IMR-90 (cell line): ENCODE data around the gene SGMS1. TPM values are rescaled to one million over a fixed set of nuclear protein-coding genes. Genes with fewer than 3 reads are reported as not detected.

Experiments
- ATAC-seq: fragments of 200-7000 bp; cut with Tn5 transposase; 2 replicates; pipeline ENCODE4 v1.9.1; 2020; ENCODE audit warnings: low read depth, mild to moderate bottlenecking, moderate library complexity
- BruUV-seq: library from RNA; stranded (reverse); fragments of 400-500 nt; replicated peaks from 2 replicates; lab custom pipeline; 2021; lab: Mats Ljungman, UMichigan
- CTCF ChIA-PET: fragments of 300-600 bp; formaldehyde crosslinking; extraction: SDS; loops from one replicate; lab custom pipeline; 2021; ENCODE audit warnings: antibody characterized with exemption; lab: Yijun Ruan, JAX
- POLR2A ChIA-PET: fragments of 300-600 bp; sonication (Branson Sonifier 250); formaldehyde crosslinking; loops from one replicate; lab custom pipeline; 2022; ENCODE audit warnings: antibody characterized with exemption; ENCODE audit not compliant: unreplicated experiment; lab: Charles Lee
- DNase-seq: peaks from one replicate; pipeline ENCODE4 v3.0.0; 2013
- H2AFZ ChIP-seq: replicated peaks from 2 replicates; pipeline ENCODE3; 2013; ENCODE audit warnings: low read length, mild to moderate bottlenecking; ENCODE audit not compliant: poor library complexity
- H2AK5ac ChIP-seq: 2 replicates; pipeline ENCODE4 v1.6.1; 2013; ENCODE audit warnings: low read depth, low read length, inconsistent platforms
- H2AK9ac ChIP-seq: replicated peaks from 2 replicates; pipeline ENCODE3; 2013; ENCODE audit warnings: mild to moderate bottlenecking, low read depth, low read length, moderate library complexity; ENCODE audit not compliant: poor library complexity
- H2BK120ac ChIP-seq: 2 replicates; pipeline ENCODE4 v1.6.1; 2013; ENCODE audit warnings: low read depth, low read length, inconsistent platforms
- H2BK15ac ChIP-seq: 3 replicates; pipeline ENCODE4 v1.6.1; 2013; ENCODE audit warnings: low read depth, low read length, inconsistent platforms
- H2BK20ac ChIP-seq: 2 replicates; pipeline ENCODE4 v1.6.1; 2013; ENCODE audit warnings: low read depth, mild to moderate bottlenecking, inconsistent platforms, low read length, moderate library complexity
- H2BK5ac ChIP-seq: 2 replicates; pipeline ENCODE4 v1.6.1; 2013; ENCODE audit warnings: mild to moderate bottlenecking, low read depth, low read length, inconsistent platforms; ENCODE audit not compliant: poor library complexity, severe bottlenecking
- H3K14ac ChIP-seq: replicated peaks from 2 replicates; pipeline ENCODE4 v1.6.1; 2013; ENCODE audit warnings: low read depth, low read length, inconsistent platforms
- H3K18ac ChIP-seq: 2 replicates; pipeline ENCODE4 v1.6.1; 2013; ENCODE audit warnings: low read depth, low read length, control low read depth
- H3K23ac ChIP-seq: 2 replicates; pipeline ENCODE4 v1.6.1; 2013; ENCODE audit warnings: low read depth, low read length, inconsistent platforms
- H3K27ac ChIP-seq: 2 replicates; pipeline ENCODE4 v1.5.1; 2013; ENCODE audit warnings: mild to moderate bottlenecking, control low read depth, low read length; ENCODE audit not compliant: insufficient read depth
- H3K27me3 ChIP-seq: 2 replicates; pipeline ENCODE4 v1.6.1; 2013; ENCODE audit warnings: low read length; ENCODE audit not compliant: control insufficient read depth, insufficient read depth
- H3K36me3 ChIP-seq: 2 replicates; pipeline ENCODE4 v1.6.1; 2013; ENCODE audit warnings: low read length, mixed read lengths; ENCODE audit not compliant: control insufficient read depth, insufficient read depth
- H3K4ac ChIP-seq: 2 replicates; pipeline ENCODE4 v1.6.1; 2013; ENCODE audit warnings: low read depth, low read length, inconsistent platforms
- H3K4me1 ChIP-seq: 2 replicates; pipeline ENCODE4 v1.6.1; 2013; ENCODE audit warnings: low read length, mixed read lengths; ENCODE audit not compliant: control insufficient read depth, insufficient read depth
- H3K4me2 ChIP-seq: 2 replicates; pipeline ENCODE4 v1.6.1; 2013; ENCODE audit warnings: low read depth, mild to moderate bottlenecking, control low read depth, low read length, moderate library complexity
- H3K4me3 ChIP-seq: 2 replicates; pipeline ENCODE4 v1.5.1; 2013; ENCODE audit warnings: low read depth, mild to moderate bottlenecking, control low read depth, low read length, moderate library complexity; ENCODE audit not compliant: insufficient read depth
- H3K56ac ChIP-seq: 2 replicates; pipeline ENCODE4 v1.6.1; 2013; ENCODE audit warnings: low read length, inconsistent platforms; ENCODE audit not compliant: insufficient read depth; ENCODE audit errors: extremely low read depth
- H3K79me1 ChIP-seq, 2 experiments: 2 replicates each; pipeline ENCODE4 v1.6.1; 2013; ENCODE audit warnings: low read length in 2 of 2, inconsistent platforms in 1 of 2, low read depth in 1 of 2
- H3K9ac ChIP-seq: 2 replicates; pipeline ENCODE4 v1.6.1; 2013; ENCODE audit warnings: low read depth, low read length, control low read depth
- H3K9me1 ChIP-seq: 2 replicates; pipeline ENCODE4 v1.6.1; 2013; ENCODE audit warnings: low read length, inconsistent platforms; ENCODE audit not compliant: insufficient read depth
- H3K9me3 ChIP-seq: 2 replicates; pipeline ENCODE4 v1.6.1; 2013; ENCODE audit warnings: low read length; ENCODE audit not compliant: control insufficient read depth, insufficient read depth
- H4K20me1 ChIP-seq: 2 replicates; pipeline ENCODE4 v1.6.1; 2013; ENCODE audit warnings: low read length, inconsistent platforms; ENCODE audit not compliant: insufficient read depth
- H4K5ac ChIP-seq: 2 replicates; pipeline ENCODE4 v1.6.1; 2013; ENCODE audit warnings: mild to moderate bottlenecking, low read depth, low read length, control low read depth
- H4K8ac ChIP-seq, 2 experiments: 2 replicates each; pipeline ENCODE4 v1.6.1; 2013; ENCODE audit warnings: low read depth in 2 of 2, low read length in 2 of 2, control low read depth in 1 of 2, inconsistent platforms in 1 of 2
- H4K91ac ChIP-seq: 2 replicates; pipeline ENCODE4 v1.6.1; 2013; ENCODE audit warnings: low read depth, low read length, inconsistent platforms; ENCODE audit not compliant: insufficient read depth
- CHD1 ChIP-seq: IDR thresholded peaks from 2 replicates; pipeline ENCODE4 v1.6.1; 2012; ENCODE audit warnings: low read depth, low read length, improper control_type of control experiment
- FOS ChIP-seq: fragments of 150-350 bp; IDR thresholded peaks from 2 replicates; pipeline ENCODE4 v1.6.1; 2016; ENCODE audit warnings: low read depth, low read length
- MXI1 ChIP-seq: IDR thresholded peaks from 2 replicates; pipeline ENCODE4 v1.6.1; 2012; ENCODE audit warnings: low read depth, mild to moderate bottlenecking, low read length, moderate library complexity, borderline replicate concordance
- POLR2A ChIP-seq: IDR thresholded peaks from 2 replicates; pipeline ENCODE4 v1.6.1; 2012; ENCODE audit warnings: mild to moderate bottlenecking, low read depth, low read length
- RFX5 ChIP-seq: IDR thresholded peaks from 2 replicates; pipeline ENCODE4 v1.8.0; 2012; ENCODE audit warnings: low read depth, mild to moderate bottlenecking, low read length, moderate library complexity
- USF2 ChIP-seq: fragments of 150-350 bp; IDR thresholded peaks from 2 replicates; pipeline ENCODE4 v1.6.1; 2017; ENCODE audit warnings: mild to moderate bottlenecking, antibody characterized with exemption, low read length, low read depth
- WGBS, 2 experiments: methylation state at CpG; one replicate each; pipeline versions ENCODE4 v1.1.5 to v1.1.7; 2013; ENCODE audit warnings: missing lambda C conversion rate in 2 of 2; ENCODE audit not compliant: insufficient read length in 1 of 2; ENCODE audit errors: extremely low coverage in 2 of 2; 5-methylcytosine and 5-hydroxymethylcytosine counted together
- dilution Hi-C: fragments of 300-500 bp; cut with HindIII; formaldehyde crosslinking; loops from one replicate; pipeline ENCODE4 v1.14.3; 2018; ENCODE audit warnings: low sequenced_read_pairs; ENCODE audit not compliant: unreplicated experiment
- in situ Hi-C: fragments of 300-500 bp; cut with MboI; formaldehyde crosslinking; loops from 3 replicates; pipeline ENCODE4 v1.14.3; 2019; ENCODE audit warnings: low sequenced_read_pairs, inconsistent platforms, mixed read lengths
- intact Hi-C: fragments of 100-400 bp; cut with micrococcal nuclease; formaldehyde crosslinking; loops from 2 replicates; pipeline ENCODE4 v1.10.0; 2022
- polyA plus RNA-seq, 3 experiments: library from polyadenylated mRNA; depleted of rRNA; stranded (reverse); fragments of >200 nt; gene quantifications; 2 replicates each; pipeline ENCODE4 v1.2.3, GENCODE V29; 2012; ENCODE audit warnings: low replicate concordance in 1 of 3
- total RNA-seq: library from RNA; depleted of rRNA; stranded (reverse); fragments of >200 nt; gene quantifications from 2 replicates; pipeline ENCODE4 v1.2.3, GENCODE V29; 2012
- TF ChIP-seq, protein P1 (sequence below): conservative IDR thresholded peaks from 2 replicates; pipeline ENCODE4 v1.5.1; 2012; ENCODE audit warnings: mild to moderate bottlenecking, low read depth, low read length, improper control_type of control experiment

SGMS1 gene
- total and polyA plus RNA-seq, 2 of the 4 experiments (the other 2 are of a cell fraction), result 9.8 to 30.8 TPM

DNA sequence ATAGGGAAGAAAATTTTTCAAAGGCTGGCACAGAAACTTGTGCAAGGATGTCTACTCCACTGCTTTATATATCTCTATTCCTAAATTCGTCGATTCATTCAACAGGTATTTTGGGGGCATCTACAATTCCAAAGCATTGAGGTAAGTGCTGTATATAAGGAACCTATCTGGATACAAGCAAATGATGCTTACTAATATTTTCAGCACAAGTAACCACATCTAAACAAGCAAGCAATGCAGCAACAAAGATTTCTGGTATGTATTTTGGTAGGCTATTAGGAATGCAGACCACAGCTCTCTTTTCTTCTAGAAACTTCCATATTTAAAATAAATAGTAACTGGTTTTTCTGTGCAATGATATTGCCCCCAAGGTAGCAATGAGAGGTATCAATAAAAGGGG, 183.9 kb downstream of the SGMS1 start:
- Histone ChIP-seq H3K56ac (no peak overlapping the region), H3K27me3 (no peaks in the 10 kb centered on the region), H3K4me1 (no peaks in the 10 kb centered on the region), H3K9me3 (no peaks in the 10 kb centered on the region), H3K36me3 (no peaks in the 10 kb centered on the region), H3K9me1 (no peaks in the 10 kb centered on the region), H3K9ac (no peak overlapping the region), H4K5ac (no peak overlapping the region), H3K27ac (no peak overlapping the region), H4K91ac (no peak overlapping the region), H3K4me3 (no peak overlapping the region), H3K18ac (no peak overlapping the region), H2BK20ac (no peak overlapping the region), H4K20me1 (no peaks in the 10 kb centered on the region), H3K23ac (no peak overlapping the region), H3K79me1 (0 out of 4 replicates have a peak, but pooled peaks cover 0 to 4% of the 10 kb centered on the region in 2 experiments), H2AFZ (no peak overlapping the region), H2BK15ac (no peak overlapping the region), H3K4me2 (peak overlapping the region; percentile 42; the same call in 1 of the 2 replicates), H2BK5ac (no peak overlapping the region), H2AK9ac (no peak overlapping the region), H3K14ac (no peak overlapping the region), H2AK5ac (no peak overlapping the region), H3K4ac (no peak overlapping the region), H2BK120ac (no peak overlapping the region), H4K8ac (no peak overlapping the region)
- ATAC-seq (peak; percentile 82), DNase-seq (peak; percentile 42)
- BruUV-seq, result no TSS peak
- POLR2A ChIA-PET, result no interaction called here
- dilution Hi-C loops (no loop called here), intact Hi-C loops (no loop called here), in situ Hi-C loops (no loop called here)
- no peak for TF ChIP-seq POLR2A
- no peak for TF ChIP-seq CHD1
- TF ChIP-seq RFX5, result no peak
- TF ChIP-seq USF2, result no peak
- no peak for TF ChIP-seq FOS
- TF ChIP-seq MXI1, result no peak
- TF ChIP-seq, protein P1, sequence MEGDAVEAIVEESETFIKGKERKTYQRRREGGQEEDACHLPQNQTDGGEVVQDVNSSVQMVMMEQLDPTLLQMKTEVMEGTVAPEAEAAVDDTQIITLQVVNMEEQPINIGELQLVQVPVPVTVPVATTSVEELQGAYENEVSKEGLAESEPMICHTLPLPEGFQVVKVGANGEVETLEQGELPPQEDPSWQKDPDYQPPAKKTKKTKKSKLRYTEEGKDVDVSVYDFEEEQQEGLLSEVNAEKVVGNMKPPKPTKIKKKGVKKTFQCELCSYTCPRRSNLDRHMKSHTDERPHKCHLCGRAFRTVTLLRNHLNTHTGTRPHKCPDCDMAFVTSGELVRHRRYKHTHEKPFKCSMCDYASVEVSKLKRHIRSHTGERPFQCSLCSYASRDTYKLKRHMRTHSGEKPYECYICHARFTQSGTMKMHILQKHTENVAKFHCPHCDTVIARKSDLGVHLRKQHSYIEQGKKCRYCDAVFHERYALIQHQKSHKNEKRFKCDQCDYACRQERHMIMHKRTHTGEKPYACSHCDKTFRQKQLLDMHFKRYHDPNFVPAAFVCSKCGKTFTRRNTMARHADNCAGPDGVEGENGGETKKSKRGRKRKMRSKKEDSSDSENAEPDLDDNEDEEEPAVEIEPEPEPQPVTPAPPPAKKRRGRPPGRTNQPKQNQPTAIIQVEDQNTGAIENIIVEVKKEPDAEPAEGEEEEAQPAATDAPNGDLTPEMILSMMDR, result no peak
- CTCF ChIA-PET, result no interaction called here
- no CpG with 5 or more reads among the region's 2 CpGs for WGBS, 2 experiments
